Aorta (tissue), 5 donors: ENCODE results near the gene AFP. TPM values are rescaled to one million over a fixed set of nuclear protein-coding genes. Genes with fewer than 3 reads are reported as not detected.
A peak's percentile ranks its signal among the peaks of the same experiment; 100 is the strongest.

Experiments used
- ATAC-seq: fragments of 200-7000 bp; cut with Tn5 transposase; one replicate; pipeline ENCODE4 v1.9.1; 2022; ENCODE audit warnings: moderate library complexity; ENCODE audit not compliant: low FRiP score
- DNase-seq, 2 donors: peaks; one replicate each; pipeline ENCODE4 v3.0.0-alpha.2; 2020
- H3K27ac ChIP-seq, 2 donors: one replicate each; pipeline ENCODE4 v1.5.1; 2013; ENCODE audit warnings: low read length in 2 of 2, mild to moderate bottlenecking in 2 of 2, moderate library complexity in 2 of 2, control low read depth in 1 of 2, inconsistent platforms in 1 of 2, low read depth in 1 of 2
- H3K27me3 ChIP-seq, 2 donors: one replicate each; pipeline ENCODE4 v1.6.1; 2013; ENCODE audit warnings: control low read depth in 1 of 2, low read length in 1 of 2, mild to moderate bottlenecking in 1 of 2, moderate library complexity in 1 of 2; ENCODE audit not compliant: insufficient read depth in 2 of 2, control insufficient read depth in 1 of 2
- H3K36me3 ChIP-seq, 2 donors: one replicate each; pipeline ENCODE4 v1.6.1; 2013; ENCODE audit warnings: control low read depth in 1 of 2, low read length in 1 of 2, mild to moderate bottlenecking in 1 of 2; ENCODE audit not compliant: insufficient read depth in 2 of 2, control insufficient read depth in 1 of 2
- H3K4me1 ChIP-seq, 2 donors: one replicate each; pipeline ENCODE4 v1.6.1; 2013; ENCODE audit warnings: low read length in 2 of 2, control low read depth in 1 of 2, mild to moderate bottlenecking in 1 of 2, moderate library complexity in 1 of 2; ENCODE audit not compliant: insufficient read depth in 2 of 2, control insufficient read depth in 1 of 2
- H3K4me3 ChIP-seq, 2 donors: one replicate each; pipeline ENCODE4 v1.5.1; 2013; ENCODE audit warnings: low read length in 2 of 2, control low read depth in 1 of 2, mild to moderate bottlenecking in 1 of 2
- H3K9me3 ChIP-seq: one replicate; pipeline ENCODE4 v1.6.1; 2013; ENCODE audit warnings: mild to moderate bottlenecking, low read length; ENCODE audit not compliant: control insufficient read depth
- WGBS, 2 donors: extraction: QIAGEN DNeasy Blood & Tissue Kit; methylation state at CpG; one replicate each; pipeline ENCODE4 v1.1.7; 2013; 5-methylcytosine and 5-hydroxymethylcytosine counted together
- intact Hi-C, 2 donors: fragments of 100-400 bp; cut with DNase I; formaldehyde crosslinking; loops; one replicate each; pipeline versions ENCODE4 v1.14.2 to v1.15.0; 2022
- polyA plus RNA-seq, 2 donors: library from polyadenylated mRNA; stranded (reverse); fragments of 200-250 nt; gene quantifications; one replicate each; pipeline ENCODE4 v1.2.3, GENCODE V29; 2013
- total RNA-seq, 2 donors: library from RNA; stranded (reverse); fragmentation: NEBNext Ultra II Directional; extraction: Animal tissue kit (Norgen Biotek cat#: 25700); gene quantifications; one replicate each; pipeline ENCODE4 v1.2.1, GENCODE V29; 2021
- donor health status: healthy with polysubstance abuse.
- donor health status: Bipolar disorder and iron deficiency.
- donor health status: DM: no; HTN: no; CAD: no.
- donor health status: DM: no; HTN: no; CAD: no.
- donor health status: DM: yes; HTN: yes; CAD: no.

AFP gene
- total and polyA plus RNA-seq, 4 donors = 0.99 TPM; not detected in 3

DNA sequence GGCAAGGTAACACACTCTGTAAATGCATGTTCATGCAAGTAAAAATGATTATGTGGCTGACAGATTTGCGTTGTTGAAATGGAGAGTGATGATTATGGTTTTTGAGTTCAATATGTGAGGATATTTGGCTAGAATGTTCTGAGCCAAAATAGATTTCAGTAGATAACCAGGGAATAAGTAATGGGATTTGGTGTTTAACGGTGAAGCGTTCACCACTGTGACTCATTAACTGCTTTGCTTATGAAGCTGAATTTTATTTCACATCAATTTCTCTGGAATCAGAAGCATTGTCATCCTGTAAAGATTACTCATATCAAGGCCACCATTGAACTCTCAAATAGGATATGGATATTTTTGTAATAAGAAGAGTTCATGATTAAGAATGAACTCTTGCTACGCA, 11.7 kb downstream of the AFP start:
- Histone ChIP-seq H3K4me3 (no peak overlapping the region), H3K27me3 (no peaks in the 10 kb centered on the region), H3K4me1 (no peaks in the 10 kb centered on the region), H3K27ac (no peak overlapping the region), H3K9me3 (no peaks in the 10 kb centered on the region), H3K36me3 (no peaks in the 10 kb centered on the region)
- intact Hi-C loops = no loop called here
- 91 to 93% methylated on average over 4 of the region's 4 CpGs for WGBS, 2 donors
- DNase-seq = no peak
- no peak for ATAC-seq

DNA sequence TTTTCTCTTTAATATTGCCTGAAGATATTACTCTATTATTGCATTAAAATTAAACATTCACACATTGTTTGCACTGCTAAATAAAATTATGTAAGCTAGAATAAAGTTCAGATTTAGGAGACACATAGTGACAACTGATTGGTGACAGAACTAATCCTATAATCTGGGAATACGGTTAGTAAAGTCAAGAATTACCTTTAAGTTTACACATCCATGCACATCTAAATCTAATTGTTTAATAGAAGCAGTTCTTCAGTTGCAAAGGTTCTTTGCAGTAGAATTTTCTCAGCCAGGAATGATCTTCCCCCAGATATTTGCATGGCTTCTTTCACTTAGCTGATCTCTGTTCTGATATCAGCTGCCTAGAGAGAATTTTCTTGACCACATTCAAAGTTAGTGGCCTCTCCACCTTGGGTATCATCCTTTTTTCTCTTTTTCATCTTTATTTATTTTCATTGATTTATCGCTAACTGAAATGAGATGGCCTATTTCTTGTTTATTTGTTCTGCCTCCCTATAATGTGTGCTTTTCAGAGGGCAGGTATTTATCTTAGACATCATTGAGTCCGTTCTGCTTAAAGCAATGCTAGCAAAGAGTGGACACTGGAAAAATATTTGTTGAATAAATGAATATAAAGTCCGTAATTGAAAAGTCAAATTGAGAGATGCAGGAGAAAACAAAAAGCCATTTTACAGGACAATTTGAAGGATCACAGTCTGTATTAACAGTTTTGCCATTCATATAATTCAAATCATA, 12.6 kb downstream of the AFP start:
- peaks cover 0 to 2% of the 10 kb centered on the region in 2 donors for H3K4me1 ChIP-seq
- ATAC-seq (no peak), DNase-seq (no peak)
- H3K4me3 ChIP-seq = no peak overlapping the region
- intact Hi-C loops = no loop called here
- no peaks in the 10 kb centered on the region for H3K27me3 ChIP-seq
- no peak overlapping the region for H3K27ac ChIP-seq
- WGBS, 2 donors = 94 to 98% methylated on average over 4 of the region's 4 CpGs
- H3K36me3 ChIP-seq = no peaks in the 10 kb centered on the region
- H3K9me3 ChIP-seq = no peaks in the 10 kb centered on the region

DNA sequence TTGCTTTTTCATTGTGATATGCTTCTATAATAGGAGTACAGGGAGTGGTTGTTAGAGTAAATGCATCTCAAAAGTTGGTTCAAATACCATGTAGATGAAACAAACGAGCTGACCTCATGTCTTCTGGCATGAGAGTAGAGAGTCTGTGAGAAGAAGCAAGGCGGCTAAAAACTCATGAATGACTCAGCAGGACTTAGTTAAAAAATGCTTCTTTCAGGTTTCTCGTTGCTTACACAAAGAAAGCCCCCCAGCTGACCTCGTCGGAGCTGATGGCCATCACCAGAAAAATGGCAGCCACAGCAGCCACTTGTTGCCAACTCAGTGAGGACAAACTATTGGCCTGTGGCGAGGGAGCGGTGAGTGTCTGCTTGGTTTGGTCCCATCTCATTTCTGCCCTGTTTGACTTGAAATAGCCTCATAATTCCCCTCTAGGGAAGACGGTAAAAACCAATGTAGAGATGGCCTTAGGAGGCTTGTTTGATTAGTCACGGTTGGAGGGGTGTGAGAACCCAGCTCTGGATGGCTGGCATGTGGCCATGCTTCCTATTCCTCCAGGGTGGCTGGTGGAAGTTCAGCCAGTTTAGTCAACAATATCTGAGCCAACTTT, 14.5 kb downstream of the AFP start:
- DNase-seq (peak; percentile 53 to 77), ATAC-seq (peak; percentile 76)
- Histone ChIP-seq H3K27me3 (no peaks in the 10 kb centered on the region), H3K9me3 (no peaks in the 10 kb centered on the region), H3K4me1 (peaks cover 0 to 2% of the 10 kb centered on the region in 2 donors), H3K4me3 (no peak overlapping the region), H3K36me3 (no peaks in the 10 kb centered on the region), H3K27ac (peak overlapping the region in 1 of 2 donors; percentile 47)
- intact Hi-C loops = no loop called here
- whole genome bisulfite sequencing, 2 donors = 15 to 20% methylated on average over 9 of the region's 9 CpGs

DNA sequence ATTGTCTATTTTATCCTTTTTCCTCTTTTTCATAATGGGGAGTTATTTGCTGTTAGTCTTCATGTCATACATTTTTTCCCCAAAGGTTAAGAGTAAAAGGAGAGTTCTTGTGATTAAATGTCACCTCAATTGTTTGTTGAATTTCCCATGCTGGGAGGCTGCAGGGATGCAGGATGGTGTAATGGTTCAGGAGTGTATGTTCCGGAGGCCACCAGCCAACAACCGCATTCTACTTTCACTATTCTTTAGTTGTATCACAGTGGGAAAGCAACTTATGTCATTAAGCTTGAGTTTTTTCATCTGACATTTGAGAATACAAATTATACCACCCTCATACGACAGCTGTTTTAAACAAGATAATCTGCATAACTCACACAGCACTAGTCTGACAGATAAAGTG, 15.4 kb downstream of the AFP start:
- H3K27ac ChIP-seq = no peak overlapping the region
- intact Hi-C loops = no loop called here
- H3K4me3 ChIP-seq = no peak overlapping the region
- DNase-seq (no peak), ATAC-seq (no peak)
- no peaks in the 10 kb centered on the region for H3K9me3 ChIP-seq
- peaks cover 0 to 2% of the 10 kb centered on the region in 2 donors for H3K4me1 ChIP-seq
- no peaks in the 10 kb centered on the region for H3K36me3 ChIP-seq
- WGBS, 2 donors = 12 to 32% methylated on average over 3 of the region's 3 CpGs
- H3K27me3 ChIP-seq = no peaks in the 10 kb centered on the region

DNA sequence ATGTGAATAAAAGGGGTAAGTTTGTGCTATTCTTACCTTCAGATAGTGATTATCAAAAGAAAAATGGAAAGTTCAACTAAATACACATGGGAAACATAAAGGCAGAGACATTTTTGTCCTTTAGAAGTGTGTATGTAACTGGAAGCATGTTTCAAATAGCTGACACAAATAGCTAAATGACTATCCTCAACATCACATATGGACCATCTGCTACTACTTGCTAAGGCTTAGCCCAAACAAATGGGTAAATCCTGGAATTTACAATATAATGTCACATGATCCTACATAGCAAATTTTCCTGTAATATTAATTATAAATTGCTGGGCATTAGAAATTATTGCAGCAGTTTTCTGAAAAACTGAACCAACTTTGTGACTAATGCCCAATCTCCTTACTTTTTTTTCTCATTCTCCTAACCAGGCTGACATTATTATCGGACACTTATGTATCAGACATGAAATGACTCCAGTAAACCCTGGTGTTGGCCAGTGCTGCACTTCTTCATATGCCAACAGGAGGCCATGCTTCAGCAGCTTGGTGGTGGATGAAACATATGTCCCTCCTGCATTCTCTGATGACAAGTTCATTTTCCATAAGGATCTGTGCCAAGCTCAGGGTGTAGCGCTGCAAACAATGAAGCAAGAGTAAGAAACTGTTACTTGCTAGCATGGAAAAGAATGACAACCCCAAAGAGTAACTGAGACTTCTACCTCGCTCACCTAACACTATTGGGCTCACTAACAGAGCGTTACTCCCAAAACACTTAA, 16.1 kb downstream of the AFP start:
- intact Hi-C loops = no loop called here
- H3K4me3 ChIP-seq = no peak overlapping the region
- ATAC-seq = no peak
- no peaks in the 10 kb centered on the region for H3K9me3 ChIP-seq
- no peaks in the 10 kb centered on the region for H3K27me3 ChIP-seq
- no peak for DNase-seq
- H3K36me3 ChIP-seq = no peaks in the 10 kb centered on the region
- H3K27ac ChIP-seq = no peak overlapping the region
- 92 to 94% methylated on average over 4 of the region's 4 CpGs for WGBS, 2 donors
- H3K4me1 ChIP-seq = peaks cover 0 to 2% of the 10 kb centered on the region in 2 donors

DNA sequence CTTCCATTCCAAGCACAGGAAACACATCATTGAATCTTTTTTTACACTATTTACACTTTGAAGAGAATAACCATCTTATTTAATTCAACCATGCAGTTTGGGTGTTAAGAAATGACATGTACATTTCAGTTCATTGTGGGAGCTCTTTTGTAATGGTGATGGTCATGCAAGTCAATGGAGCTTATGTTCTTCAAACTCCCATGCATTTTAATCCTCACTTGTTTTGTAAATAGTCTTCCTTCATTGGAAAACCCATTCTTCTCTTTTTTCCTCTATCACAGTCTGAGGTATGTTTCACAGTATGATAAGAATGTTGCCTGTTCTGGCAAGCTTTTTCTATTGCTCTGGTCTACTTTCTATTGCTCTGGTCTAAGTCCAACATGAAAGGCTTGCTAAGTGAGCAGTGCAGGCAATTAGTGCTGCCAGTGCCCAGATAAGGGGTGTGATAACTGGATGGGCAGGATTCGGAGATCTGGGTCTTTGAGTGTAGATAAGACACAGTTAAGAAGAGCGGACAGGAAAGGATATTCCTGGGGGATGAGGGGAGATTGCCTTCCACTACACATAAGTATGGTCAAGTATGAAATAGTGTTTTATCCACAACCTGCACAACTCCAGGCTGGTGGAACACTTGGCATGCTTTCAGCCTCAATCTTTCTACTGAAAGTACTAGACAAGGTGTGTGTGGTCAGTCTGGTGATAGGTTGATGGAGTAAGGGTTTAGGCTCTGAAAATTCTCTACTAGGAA, 17.1 kb downstream of the AFP start:
- Histone ChIP-seq H3K4me1 (peaks cover 0 to 2% of the 10 kb centered on the region in 2 donors), H3K4me3 (no peak overlapping the region), H3K27me3 (no peaks in the 10 kb centered on the region), H3K27ac (no peak overlapping the region), H3K9me3 (no peaks in the 10 kb centered on the region), H3K36me3 (no peaks in the 10 kb centered on the region)
- no peak for ATAC-seq
- WGBS, 2 donors = 53 to 54% methylated on average over 2 of the region's 2 CpGs
- intact Hi-C loops = no loop called here
- no peak for DNase-seq

DNA sequence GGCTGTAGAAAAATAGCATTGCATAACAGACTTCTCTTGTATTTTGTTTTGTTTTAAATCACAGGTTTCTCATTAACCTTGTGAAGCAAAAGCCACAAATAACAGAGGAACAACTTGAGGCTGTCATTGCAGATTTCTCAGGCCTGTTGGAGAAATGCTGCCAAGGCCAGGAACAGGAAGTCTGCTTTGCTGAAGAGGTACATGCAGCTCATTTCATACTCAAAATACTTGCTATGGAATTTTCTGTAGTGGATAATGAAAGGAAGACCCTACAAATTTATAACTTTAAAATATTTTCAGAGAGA, 17.6 kb downstream of the AFP start:
- Histone ChIP-seq H3K27ac (no peak overlapping the region), H3K9me3 (no peaks in the 10 kb centered on the region), H3K36me3 (no peaks in the 10 kb centered on the region), H3K27me3 (no peaks in the 10 kb centered on the region), H3K4me3 (no peak overlapping the region), H3K4me1 (peaks cover 0 to 2% of the 10 kb centered on the region in 2 donors)
- intact Hi-C loops = no loop called here
- ATAC-seq = no peak
- DNase-seq = no peak

DNA sequence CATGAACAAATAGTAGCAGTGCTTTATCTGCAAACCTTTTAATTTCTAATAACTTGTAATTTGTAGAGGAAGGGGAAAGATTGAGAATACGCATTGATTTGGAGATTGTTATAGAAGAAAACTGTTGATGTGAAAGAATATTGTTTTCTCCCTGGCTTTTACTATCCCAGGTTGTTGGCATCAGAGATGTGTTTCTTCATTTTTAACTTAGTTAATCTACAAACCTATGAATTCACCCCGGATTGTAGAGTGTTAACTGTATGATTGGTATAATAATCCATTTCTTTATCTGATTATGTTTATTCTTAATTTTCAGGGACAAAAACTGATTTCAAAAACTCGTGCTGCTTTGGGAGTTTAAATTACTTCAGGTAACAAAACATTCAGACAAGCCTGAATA, 18.9 kb downstream of the AFP start:
- H3K4me3 ChIP-seq = no peak overlapping the region
- no peaks in the 10 kb centered on the region for H3K9me3 ChIP-seq
- intact Hi-C loops = no loop called here
- no peaks in the 10 kb centered on the region for H3K36me3 ChIP-seq
- H3K27me3 ChIP-seq = no peaks in the 10 kb centered on the region
- peaks cover 0 to 2% of the 10 kb centered on the region in 2 donors for H3K4me1 ChIP-seq
- WGBS, 2 donors = 87 to 91% methylated on average over 3 of the region's 3 CpGs
- DNase-seq = no peak
- no peak for ATAC-seq
- no peak overlapping the region for H3K27ac ChIP-seq
